Smooth muscle cell (in vitro differentiated cells): Measurements from ENCODE around the gene CFAP61. TPM values are rescaled to one million over a fixed set of nuclear protein-coding genes. Genes with fewer than 3 reads are reported as not detected.
A peak's percentile ranks its signal among the peaks of the same experiment; 100 is the strongest.

Source experiments
- DNase-seq: peaks from one replicate; lab custom pipeline; 2025; ENCODE audit not compliant: unreplicated experiment; lab: John Stamatoyannopoulos, UW
- H2AFZ ChIP-seq: fragments of 200-600 bp; sonication (generic); 2 replicates; pipeline ENCODE4 v1.6.0; 2016; ENCODE audit warnings: antibody characterized with exemption, low read depth, mild to moderate bottlenecking
- H3F3A ChIP-seq: fragments of 200-600 bp; sonication (generic); 2 replicates; pipeline ENCODE4 v1.6.0; 2017; ENCODE audit warnings: antibody characterized with exemption, low read depth
- H3K27ac ChIP-seq: fragments of 200-600 bp; sonication (generic); 2 replicates; pipeline ENCODE4 v1.5.1; 2016; ENCODE audit warnings: low read depth, mild to moderate bottlenecking
- H3K27me3 ChIP-seq: fragments of 200-600 bp; sonication (generic); 2 replicates; pipeline ENCODE4 v1.6.1; 2016; ENCODE audit warnings: low read depth, mild to moderate bottlenecking
- H3K36me3 ChIP-seq: fragments of 200-600 bp; sonication (generic); 2 replicates; pipeline ENCODE4 v1.5.1; 2016; ENCODE audit warnings: low read depth
- H3K4me1 ChIP-seq: fragments of 200-600 bp; sonication (generic); 2 replicates; pipeline ENCODE4 v1.5.1; 2016; ENCODE audit warnings: low read depth
- H3K4me2 ChIP-seq: fragments of 200-600 bp; sonication (generic); 2 replicates; pipeline ENCODE4 v1.6.0; 2016; ENCODE audit warnings: mild to moderate bottlenecking
- H3K4me3 ChIP-seq: fragments of 200-600 bp; sonication (generic); 2 replicates; pipeline ENCODE4 v1.5.1; 2016; ENCODE audit warnings: mild to moderate bottlenecking
- H3K79me2 ChIP-seq: fragments of 200-600 bp; sonication (generic); 2 replicates; pipeline ENCODE4 v1.6.0; 2016; ENCODE audit warnings: low read depth, mild to moderate bottlenecking
- H3K9ac ChIP-seq: fragments of 200-600 bp; sonication (generic); 2 replicates; pipeline ENCODE4 v1.6.0; 2016; ENCODE audit warnings: low read depth
- H3K9me3 ChIP-seq: fragments of 200-600 bp; sonication (generic); replicated peaks from 2 replicates; pipeline ENCODE4 v1.5.1; 2016; ENCODE audit warnings: low read depth
- H4K20me1 ChIP-seq: fragments of 200-600 bp; sonication (generic); 2 replicates; pipeline ENCODE4 v1.6.0; 2016; ENCODE audit warnings: low read depth
- CTCF ChIP-seq: fragments of 200-600 bp; sonication (generic); IDR thresholded peaks from 2 replicates; pipeline ENCODE4 v1.5.1; 2017; ENCODE audit warnings: borderline replicate concordance, mild to moderate bottlenecking, antibody characterized with exemption; ENCODE audit not compliant: insufficient read depth, poor library complexity, severe bottlenecking
- WGBS: methylation state at CpG from one replicate; pipeline ENCODE4 v1.1.7; 2016; ENCODE audit warnings: low lambda C conversion rate; 5-methylcytosine and 5-hydroxymethylcytosine counted together
- polyA plus RNA-seq: library from polyadenylated mRNA; unstranded; fragments of >200 nt; fragmentation: Nextera tagmentation; extraction: Ambion mirVana; gene quantifications from 2 replicates; pipeline ENCODE4 v1.2.1, GENCODE V29; 2016
- total RNA-seq: library from RNA; depleted of rRNA; stranded (reverse); fragments of >200 nt; gene quantifications from 2 replicates; pipeline ENCODE4 v1.2.3, GENCODE V29; 2014

Gene CFAP61
- total and polyA plus RNA-seq, 2 experiments from 2014 or later, result not detected

GRCh38 chr20:20358801-20359200 is 306.5 kb downstream of the CFAP61 start:
- Histone ChIP-seq H2AFZ (no peak overlapping the region), H3K4me2 (no peak overlapping the region), H3K9me3 (no peaks in the 10 kb centered on the region), H3K27me3 (peaks cover 55% of the 10 kb centered on the region), H4K20me1 (no peaks in the 10 kb centered on the region), H3K79me2 (no peaks in the 10 kb centered on the region), H3K9ac (no peak overlapping the region), H3K4me1 (no peaks in the 10 kb centered on the region), H3F3A (no peaks in the 10 kb centered on the region), H3K36me3 (no peaks in the 10 kb centered on the region), H3K27ac (no peak overlapping the region), H3K4me3 (no peak overlapping the region)
- no peak for DNase-seq
- TF ChIP-seq CTCF, result no peak

DNA sequence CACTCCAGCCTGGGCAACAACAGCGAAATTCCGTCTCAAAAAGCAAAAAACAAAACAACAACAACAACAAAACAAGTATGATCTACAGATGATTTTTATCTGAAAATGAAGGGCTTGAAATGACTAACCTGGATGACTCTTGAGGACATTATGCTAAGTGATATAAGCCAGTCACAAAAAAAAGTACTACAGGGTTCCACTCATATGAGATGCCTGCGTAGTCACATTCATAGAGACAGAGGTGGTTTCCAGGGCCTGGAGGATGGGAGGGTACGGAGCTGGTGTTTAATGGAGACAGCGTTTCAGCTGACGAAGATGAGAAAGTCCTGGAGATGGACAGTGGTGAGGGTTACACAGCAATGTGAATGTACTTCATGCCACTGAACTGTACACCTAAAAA is 307.3 kb downstream of the CFAP61 start:
- H3K36me3 ChIP-seq, result no peaks in the 10 kb centered on the region
- no peaks in the 10 kb centered on the region for H4K20me1 ChIP-seq
- no peak overlapping the region for H3K4me2 ChIP-seq
- H3F3A ChIP-seq, result no peaks in the 10 kb centered on the region
- 73% methylated on average over 6 of the region's 6 CpGs for WGBS
- no peak overlapping the region for H2AFZ ChIP-seq
- no peak for DNase-seq
- peaks cover 63% of the 10 kb centered on the region for H3K27me3 ChIP-seq
- H3K27ac ChIP-seq, result no peak overlapping the region
- no peaks in the 10 kb centered on the region for H3K79me2 ChIP-seq
- H3K9ac ChIP-seq, result no peak overlapping the region
- no peaks in the 10 kb centered on the region for H3K9me3 ChIP-seq
- TF ChIP-seq CTCF, result no peak
- H3K4me3 ChIP-seq, result no peak overlapping the region
- no peaks in the 10 kb centered on the region for H3K4me1 ChIP-seq

- H3K36me3 ChIP-seq, result no peaks in the 10 kb centered on the region
- 3% methylated on average over 6 of the region's 6 CpGs for WGBS
- no peak overlapping the region for H3K4me3 ChIP-seq
- H3K27me3 ChIP-seq, result peaks cover 72% of the 10 kb centered on the region
- no peak overlapping the region for H3K9ac ChIP-seq
- H3K79me2 ChIP-seq, result no peaks in the 10 kb centered on the region
- no peaks in the 10 kb centered on the region for H3F3A ChIP-seq
- no peaks in the 10 kb centered on the region for H3K4me1 ChIP-seq
- H3K27ac ChIP-seq, result no peak overlapping the region
- peak; percentile 79 for TF ChIP-seq CTCF
- H2AFZ ChIP-seq, result no peak overlapping the region
- no peak for DNase-seq
- H3K9me3 ChIP-seq, result no peaks in the 10 kb centered on the region
- H3K4me2 ChIP-seq, result no peak overlapping the region
- no peaks in the 10 kb centered on the region for H4K20me1 ChIP-seq
Observed at GRCh38 chr20:20360464-20360863, 308.1 kb downstream of the CFAP61 start.

GRCh38 chr20:20362774-20363433 is 310.6 kb downstream of the CFAP61 start:
- no peaks in the 10 kb centered on the region for H4K20me1 ChIP-seq
- H3K79me2 ChIP-seq, result no peaks in the 10 kb centered on the region
- no peaks in the 10 kb centered on the region for H3F3A ChIP-seq
- H3K27me3 ChIP-seq, result peaks cover 96% of the 10 kb centered on the region
- no peaks in the 10 kb centered on the region for H3K9me3 ChIP-seq
- no peak overlapping the region for H3K4me2 ChIP-seq
- DNase-seq, result no peak
- H2AFZ ChIP-seq, result no peak overlapping the region
- H3K4me3 ChIP-seq, result no peak overlapping the region
- H3K4me1 ChIP-seq, result peaks cover 6% of the 10 kb centered on the region
- under 1% methylated on average over 15 of the region's 17 CpGs for WGBS
- TF ChIP-seq CTCF, result no peak
- no peak overlapping the region for H3K9ac ChIP-seq
- H3K36me3 ChIP-seq, result no peaks in the 10 kb centered on the region
- no peak overlapping the region for H3K27ac ChIP-seq
